Gastrocnemius medialis (tissue), 4 donors: ENCODE results near the gene FAM174A. TPM values are rescaled to one million over a fixed set of nuclear protein-coding genes. Genes with fewer than 3 reads are reported as not detected.

Experiments used
- ATAC-seq, 2 donors: fragments of 150-250 bp; one replicate each; pipeline ENCODE4 v1.9.1; 2016
- DNase-seq, 2 donors: peaks; one replicate each; pipeline ENCODE4 v3.0.0-alpha.2; 2019
- H3K27ac ChIP-seq, 4 donors: fragments of 200-600 bp; sonication (generic); 1 replicate in 1 of 4; 2 replicates in 3 of 4; pipeline ENCODE4 v1.5.1; 2016 to 2018; ENCODE audit warnings: mild to moderate bottlenecking in 2 of 4, moderate library complexity in 1 of 4
- H3K27me3 ChIP-seq, 3 donors: fragments of 200-600 bp; sonication (generic) in 2 of 3; 1 replicate in 1 of 3; 2 replicates in 2 of 3; pipeline versions ENCODE4 v1.5.1 to v1.6.0; 2016 to 2019; ENCODE audit warnings: mild to moderate bottlenecking in 1 of 3, moderate library complexity in 1 of 3
- H3K36me3 ChIP-seq, 2 donors: fragments of 200-600 bp; sonication (generic) in 1 of 2; one replicate each; pipeline ENCODE4 v1.5.1; 2017 to 2018
- H3K4me1 ChIP-seq, 2 donors: fragments of 200-600 bp; sonication (generic) in 1 of 2; one replicate each; pipeline ENCODE4 v1.5.1; 2016 to 2017; ENCODE audit warnings: mild to moderate bottlenecking in 2 of 2
- H3K4me3 ChIP-seq, 4 donors: fragments of 200-600 bp; sonication (generic) in 3 of 4; 1 replicate in 1 of 4; 2 replicates in 3 of 4; pipeline ENCODE4 v1.5.1; 2016 to 2019; ENCODE audit warnings: mild to moderate bottlenecking in 2 of 4
- H3K9me3 ChIP-seq, 3 donors: fragments of 200-600 bp; sonication (generic) in 2 of 3; 1 replicate in 1 of 3; 2 replicates in 2 of 3; pipeline ENCODE4 v1.5.1; 2016 to 2019
- CTCF ChIP-seq, 5 experiments: fragments of 450-650 bp in 3 of 5; fragments of 200-600 bp in 2 of 5; sonication (generic) in 2 of 5; IDR thresholded peaks in 4 of 5; conservative IDR thresholded peaks in 1 of 5; 1 replicate in 4 of 5; 2 replicates in 1 of 5; pipeline ENCODE4 v1.5.1; 2016 to 2019; ENCODE audit warnings: antibody characterized with exemption in 5 of 5, mild to moderate bottlenecking in 3 of 5, moderate library complexity in 3 of 5
- POLR2A ChIP-seq, 2 donors: fragments of 450-650 bp; IDR thresholded peaks; one replicate each; pipeline ENCODE4 v1.6.1; 2017; ENCODE audit warnings: antibody characterized with exemption in 2 of 2, mild to moderate bottlenecking in 2 of 2, moderate library complexity in 2 of 2
- in situ Hi-C, 4 donors: fragments of 200-750 bp; cut with MboI; loops; one replicate each; pipeline versions ENCODE4 v1.15.0 to v1.8.0; 2017; ENCODE audit warnings: low sequenced_read_pairs in 4 of 4
- intact Hi-C: fragments of 100-400 bp; cut with DNase I; formaldehyde crosslinking; loops from one replicate; pipeline ENCODE4 v1.15.1; 2023; ENCODE audit warnings: low total_unique reads
- total RNA-seq, 4 donors: library from RNA; depleted of rRNA; stranded (reverse); fragments of >200 nt; gene quantifications; one replicate each; pipeline versions ENCODE4 v1.1.0 to v1.2.3, GENCODE V29; 2016

FAM174A gene
- total RNA-seq, 4 donors from 2014 or later, result 51.4 to 68.3 (median 58.6) TPM

- no peak for TF ChIP-seq POLR2A (IDR thresholded peaks at IDR 0.05)
- TF ChIP-seq CTCF (IDR thresholded peaks at IDR 0.05 in 4 of 5, conservative IDR thresholded peaks at IDR 0.05 in 1 of 5), result no peak
- Histone ChIP-seq H3K4me3 (no peak overlapping the region), H3K4me1 (no peaks in the 10 kb centered on the region), H3K27ac (no peak overlapping the region), H3K36me3 (no peaks in the 10 kb centered on the region), H3K27me3 (no peaks in the 10 kb centered on the region), H3K9me3 (no peaks in the 10 kb centered on the region)
- in situ Hi-C loops, result no loop called here
- DNase-seq (no peak), ATAC-seq (no peak)
- intact Hi-C loops, result no loop called here
Observed at GRCh38 chr5:100616291-100616690, 81.1 kb downstream of the FAM174A start.

GRCh38 chr5:100616981-100617380 lies 81.8 kb downstream of the FAM174A start:
- intact Hi-C loops (no loop called here), in situ Hi-C loops (no loop called here)
- Histone ChIP-seq H3K36me3 (no peaks in the 10 kb centered on the region), H3K9me3 (no peaks in the 10 kb centered on the region), H3K27ac (no peak overlapping the region), H3K27me3 (no peaks in the 10 kb centered on the region), H3K4me3 (no peak overlapping the region), H3K4me1 (no peaks in the 10 kb centered on the region)
- TF ChIP-seq CTCF (IDR thresholded peaks at IDR 0.05 in 4 of 5, conservative IDR thresholded peaks at IDR 0.05 in 1 of 5) (no peak), POLR2A (IDR thresholded peaks at IDR 0.05) (no peak)
- no peak for DNase-seq
- no peak for ATAC-seq

DNA sequence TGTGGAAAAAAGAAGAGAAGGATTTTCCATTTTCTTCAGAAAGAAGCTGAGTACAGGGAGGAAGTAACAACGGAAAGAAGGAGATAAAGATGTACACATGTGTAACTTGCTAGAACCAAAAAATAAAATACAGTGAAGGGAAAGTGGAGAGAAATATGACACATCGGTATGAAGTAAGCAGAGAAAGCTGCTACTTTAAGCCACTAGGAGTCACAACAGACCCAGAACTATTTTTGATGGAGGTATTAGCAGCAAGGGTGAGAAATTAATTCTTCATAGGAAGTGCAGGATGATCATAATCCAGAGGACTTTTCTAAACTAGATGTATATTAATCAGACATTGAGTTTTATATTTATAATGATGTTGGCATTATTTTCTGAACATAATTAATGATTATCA lies 88.5 kb downstream of the FAM174A start:
- in situ Hi-C loops, result no loop called here
- Histone ChIP-seq H3K27me3 (no peaks in the 10 kb centered on the region), H3K36me3 (no peaks in the 10 kb centered on the region), H3K9me3 (no peaks in the 10 kb centered on the region), H3K4me1 (no peaks in the 10 kb centered on the region), H3K27ac (no peak overlapping the region), H3K4me3 (no peak overlapping the region)
- DNase-seq, result no peak
- intact Hi-C loops, result no loop called here
- TF ChIP-seq POLR2A (IDR thresholded peaks at IDR 0.05) (no peak), CTCF (IDR thresholded peaks at IDR 0.05 in 4 of 5, conservative IDR thresholded peaks at IDR 0.05 in 1 of 5) (peak in 2 of 5 experiments; percentile 33 to 38)
- ATAC-seq, result no peak

- Histone ChIP-seq H3K4me1 (no peaks in the 10 kb centered on the region), H3K27me3 (no peaks in the 10 kb centered on the region), H3K27ac (no peak overlapping the region), H3K9me3 (no peaks in the 10 kb centered on the region), H3K4me3 (no peak overlapping the region), H3K36me3 (no peaks in the 10 kb centered on the region)
- TF ChIP-seq CTCF (IDR thresholded peaks at IDR 0.05 in 4 of 5, conservative IDR thresholded peaks at IDR 0.05 in 1 of 5), result no peak
- TF ChIP-seq POLR2A (IDR thresholded peaks at IDR 0.05), result no peak
- DNase-seq, result no peak
- in situ Hi-C loops (no loop called here), intact Hi-C loops (no loop called here)
- no peak for ATAC-seq
Observed at GRCh38 chr5:100634937-100635534, 99.9 kb downstream of the FAM174A start.
